Measurements from ENCODE around the gene NDE1. TPM values are rescaled to one million over a fixed set of nuclear protein-coding genes. Genes with fewer than 3 reads are reported as not detected.
"Not testable (repeated sequence)": the region's sequence is repeated elsewhere in the genome, so short reads cannot be mapped to it uniquely, and the experiment has no call there.

NDE1 gene
- total RNA-seq, 1 donor from 2014 or later = 30.8 TPM

GRCh38 chr16:15694499-15694898 is 44.5 kb downstream of the NDE1 start:
- DNase-seq (ENCODE audit: low spot score) = no peak

GRCh38 chr16:15699819-15700218 is 49.8 kb downstream of the NDE1 start:
- DNase-seq (ENCODE audit: low spot score) = no peak

GRCh38 chr16:15701367-15701766 is 51.3 kb downstream of the NDE1 start:
- no peak for DNase-seq (ENCODE audit: low spot score)

- DNase-seq (ENCODE audit: low spot score) = no peak
These were observed 52.2 kb downstream of the NDE1 start for GRCh38 chr16:15701975-15702970.

- DNase-seq (ENCODE audit: low spot score) = no peak
These were observed 53.1 kb downstream of the NDE1 start for GRCh38 chr16:15703029-15703736.

GRCh38 chr16:15704545-15704987 is 54.5 kb downstream of the NDE1 start:
- DNase-seq (ENCODE audit: low spot score) = peak; percentile 73

- no peak for DNase-seq (ENCODE audit: low spot score)
These were observed 55.1 kb downstream of the NDE1 start for GRCh38 chr16:15705064-15705565.

GRCh38 chr16:15707332-15707731 is 57.3 kb downstream of the NDE1 start:
- no peak for DNase-seq (ENCODE audit: low spot score)

GRCh38 chr16:15708096-15708495 is 58.1 kb downstream of the NDE1 start:
- no peak for DNase-seq (ENCODE audit: low spot score)

GRCh38 chr16:15708997-15709396 is 59.0 kb downstream of the NDE1 start:
- no peak for DNase-seq (ENCODE audit: low spot score)

- DNase-seq (ENCODE audit: low spot score) = no peak
These were observed 64.5 kb downstream of the NDE1 start for GRCh38 chr16:15714393-15715172.

GRCh38 chr16:15715221-15715620 is 65.2 kb downstream of the NDE1 start:
- DNase-seq (ENCODE audit: low spot score) = no peak

GRCh38 chr16:15716694-15717447 is 66.8 kb downstream of the NDE1 start:
- no peak for DNase-seq (ENCODE audit: low spot score)

GRCh38 chr16:15721018-15721417 is 71.0 kb downstream of the NDE1 start:
- DNase-seq (ENCODE audit: low spot score) = no peak

- DNase-seq (ENCODE audit: low spot score) = no peak
These were observed 73.8 kb downstream of the NDE1 start for GRCh38 chr16:15723808-15724207.

GRCh38 chr16:15725641-15726240 is 75.7 kb downstream of the NDE1 start:
- no peak for DNase-seq (ENCODE audit: low spot score)

GRCh38 chr16:15726715-15727114 is 76.7 kb downstream of the NDE1 start:
- DNase-seq (ENCODE audit: low spot score) = no peak

GRCh38 chr16:15727697-15728096 is 77.7 kb downstream of the NDE1 start:
- not testable (repeated sequence) for DNase-seq (ENCODE audit: low spot score)

- no peak for DNase-seq (ENCODE audit: low spot score)
These were observed 79.1 kb downstream of the NDE1 start for GRCh38 chr16:15729152-15729551.

GRCh38 chr16:15732416-15732815 is 82.4 kb downstream of the NDE1 start:
- no peak for DNase-seq (ENCODE audit: low spot score)

GRCh38 chr16:15735610-15736009 is 85.6 kb downstream of the NDE1 start:
- no peak for DNase-seq (ENCODE audit: low spot score)

Data from ureter (tissue), 1 donor.